Mesothelial cell of epicardium (in vitro differentiated cells): Measurements from ENCODE around the gene ABCC6. TPM values are rescaled to one million over a fixed set of nuclear protein-coding genes. Genes with fewer than 3 reads are reported as not detected.
"Not testable (repeated sequence)": the region's sequence is repeated elsewhere in the genome, so short reads cannot be mapped to it uniquely, and the experiment has no call there.

Source experiments
- DNase-seq, 2 experiments: peaks; one replicate each; pipeline ENCODE4 v3.0.0; 2021; ENCODE audit warnings: low spot score in 2 of 2; ENCODE audit not compliant: unreplicated experiment in 2 of 2
- H3K27ac Mint-ChIP-seq: 2 replicates; pipeline ENCODE4 v1.8.0; 2021; ENCODE audit warnings: mixed read lengths
- H3K27me3 Mint-ChIP-seq: 2 replicates; pipeline ENCODE4 v1.8.0; 2021; ENCODE audit warnings: low read depth, mixed read lengths
- H3K36me3 Mint-ChIP-seq: 2 replicates; pipeline ENCODE4 v1.8.0; 2021; ENCODE audit warnings: mixed read lengths
- H3K4me1 Mint-ChIP-seq: 2 replicates; pipeline ENCODE4 v1.8.0; 2021; ENCODE audit warnings: mixed read lengths
- H3K4me3 Mint-ChIP-seq: 2 replicates; pipeline ENCODE4 v1.8.0; 2021; ENCODE audit warnings: mild to moderate bottlenecking, moderate library complexity, mixed read lengths
- H3K9me3 Mint-ChIP-seq: 2 replicates; pipeline ENCODE4 v1.8.0; 2021; ENCODE audit warnings: mixed read lengths
- total RNA-seq: library from RNA; stranded (reverse); gene quantifications from 3 replicates; pipeline ENCODE4 v1.2.1, GENCODE V29; 2021
- TF ChIP-seq, protein P1 (sequence below): fragments of 200-600 bp; sonication (generic); IDR thresholded peaks from one replicate; pipeline ENCODE4 v1.5.0; 2021; ENCODE audit warnings: antibody characterized with exemption; ENCODE audit not compliant: unreplicated experiment

ABCC6 gene
- total RNA-seq, 1 donor from 2014 or later, result 3.2 TPM

DNA sequence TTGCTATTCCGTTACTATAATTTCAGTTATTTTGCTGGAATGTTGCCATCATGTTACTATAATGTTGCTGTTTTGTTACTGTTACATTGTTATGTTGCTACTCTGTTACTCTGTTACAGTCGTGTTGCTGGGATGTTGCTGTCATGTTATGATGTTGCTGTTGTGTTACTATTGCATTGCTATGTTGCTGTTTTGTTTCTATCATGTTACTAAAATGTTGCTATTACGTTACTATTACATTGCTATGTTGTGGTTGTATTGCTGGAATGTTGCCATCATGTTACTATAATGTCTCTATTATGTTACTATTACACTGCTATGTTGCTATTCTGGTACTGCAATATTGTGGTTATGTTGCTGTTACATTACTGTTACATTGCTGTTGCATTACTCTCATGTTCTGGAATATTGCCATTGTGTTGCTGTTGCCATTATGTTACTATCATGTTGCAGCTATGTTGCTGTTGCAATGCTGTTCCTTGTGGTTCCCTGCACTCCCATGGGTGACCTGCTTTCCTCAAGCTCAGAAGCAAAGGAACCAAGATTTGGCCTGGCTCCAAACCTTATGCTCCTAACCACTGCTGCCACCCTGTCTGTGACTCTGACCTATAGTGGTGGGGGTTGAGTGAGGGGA is 64.4 kb downstream of the ABCC6 start:
- DNase-seq, result no peak
- Mint-ChIP-seq H3K9me3 (peaks cover 30% of the 10 kb centered on the region), H3K4me1 (no peaks in the 10 kb centered on the region), H3K27me3 (no peaks in the 10 kb centered on the region), H3K36me3 (no peaks in the 10 kb centered on the region), H3K27ac (no peak overlapping the region), H3K4me3 (no peak overlapping the region)
- TF ChIP-seq, protein P1, sequence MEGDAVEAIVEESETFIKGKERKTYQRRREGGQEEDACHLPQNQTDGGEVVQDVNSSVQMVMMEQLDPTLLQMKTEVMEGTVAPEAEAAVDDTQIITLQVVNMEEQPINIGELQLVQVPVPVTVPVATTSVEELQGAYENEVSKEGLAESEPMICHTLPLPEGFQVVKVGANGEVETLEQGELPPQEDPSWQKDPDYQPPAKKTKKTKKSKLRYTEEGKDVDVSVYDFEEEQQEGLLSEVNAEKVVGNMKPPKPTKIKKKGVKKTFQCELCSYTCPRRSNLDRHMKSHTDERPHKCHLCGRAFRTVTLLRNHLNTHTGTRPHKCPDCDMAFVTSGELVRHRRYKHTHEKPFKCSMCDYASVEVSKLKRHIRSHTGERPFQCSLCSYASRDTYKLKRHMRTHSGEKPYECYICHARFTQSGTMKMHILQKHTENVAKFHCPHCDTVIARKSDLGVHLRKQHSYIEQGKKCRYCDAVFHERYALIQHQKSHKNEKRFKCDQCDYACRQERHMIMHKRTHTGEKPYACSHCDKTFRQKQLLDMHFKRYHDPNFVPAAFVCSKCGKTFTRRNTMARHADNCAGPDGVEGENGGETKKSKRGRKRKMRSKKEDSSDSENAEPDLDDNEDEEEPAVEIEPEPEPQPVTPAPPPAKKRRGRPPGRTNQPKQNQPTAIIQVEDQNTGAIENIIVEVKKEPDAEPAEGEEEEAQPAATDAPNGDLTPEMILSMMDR, result no peak

DNA sequence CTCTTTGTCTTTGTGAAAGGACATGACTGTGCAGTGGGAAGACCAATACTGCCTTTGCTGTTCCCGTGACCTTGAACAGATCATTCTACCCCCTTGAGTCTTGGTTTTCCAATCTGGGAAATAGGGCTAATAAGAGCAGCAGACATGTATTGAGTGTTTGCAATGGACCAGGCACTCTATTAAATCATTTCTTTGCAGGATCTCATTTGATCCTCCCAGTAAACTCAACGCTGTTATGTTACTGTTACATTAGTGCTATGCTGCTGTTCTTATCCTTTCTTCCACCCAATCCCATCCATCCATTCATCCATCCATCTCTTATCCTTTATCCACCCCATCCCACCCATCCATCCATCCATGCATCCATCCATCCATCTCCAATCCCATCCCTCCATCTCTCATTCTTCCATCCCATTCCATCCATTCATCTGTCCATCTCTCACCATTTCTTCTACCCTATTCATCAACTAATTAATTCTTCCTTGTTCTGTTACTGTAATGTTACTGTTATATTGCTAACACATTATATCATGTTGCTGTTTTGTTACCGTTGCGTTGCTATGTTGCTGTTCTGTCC is 65.1 kb downstream of the ABCC6 start:
- no peak for DNase-seq
- Mint-ChIP-seq H3K27me3 (no peaks in the 10 kb centered on the region), H3K36me3 (no peaks in the 10 kb centered on the region), H3K4me1 (no peaks in the 10 kb centered on the region), H3K27ac (no peak overlapping the region), H3K4me3 (no peak overlapping the region), H3K9me3 (peaks cover 30% of the 10 kb centered on the region)
- TF ChIP-seq, protein P1, result no peak

DNA sequence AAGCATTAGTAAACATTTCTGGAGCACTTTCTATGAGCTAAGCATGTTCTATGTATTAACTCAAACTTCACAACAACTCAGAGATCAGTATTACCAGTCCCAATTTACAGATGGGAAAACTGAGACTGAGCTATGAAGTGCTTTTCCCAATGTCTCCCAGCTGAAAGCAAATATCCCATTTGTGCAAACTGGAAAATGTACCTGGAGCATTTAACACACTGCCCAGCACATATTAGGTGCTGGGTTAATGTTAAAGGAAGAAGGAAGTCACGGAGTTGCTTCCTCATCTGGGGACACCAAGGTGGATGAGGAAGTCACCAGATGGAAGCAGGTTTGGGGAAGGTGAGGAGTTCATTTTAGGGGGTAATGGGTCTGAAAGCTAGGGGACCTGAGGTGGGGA is 66.1 kb downstream of the ABCC6 start:
- Mint-ChIP-seq H3K27ac (no peak overlapping the region), H3K36me3 (no peaks in the 10 kb centered on the region), H3K4me1 (no peaks in the 10 kb centered on the region), H3K9me3 (peaks cover 30% of the 10 kb centered on the region), H3K27me3 (no peaks in the 10 kb centered on the region), H3K4me3 (no peak overlapping the region)
- no peak for DNase-seq
- TF ChIP-seq, protein P1, result no peak

DNA sequence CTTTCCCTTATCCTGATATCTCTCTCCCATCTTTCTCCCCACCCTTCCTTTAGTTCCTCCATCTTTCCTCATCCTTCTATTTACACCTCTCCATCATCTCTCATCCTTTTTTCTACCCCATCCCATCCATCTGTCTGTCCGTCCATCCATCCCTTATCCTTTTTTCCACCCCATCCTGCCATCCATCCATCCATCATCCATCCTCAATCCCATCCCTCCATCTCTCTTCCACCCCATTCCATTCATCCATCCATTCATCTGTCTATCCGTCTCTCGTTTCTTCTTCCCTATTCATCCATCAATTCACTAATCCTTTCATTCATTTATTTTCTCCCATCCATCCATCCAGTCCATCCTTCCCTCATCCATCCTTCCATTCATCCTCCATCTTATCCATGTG is 68.1 kb downstream of the ABCC6 start:
- Mint-ChIP-seq H3K4me3 (no peak overlapping the region), H3K9me3 (peaks cover 23% of the 10 kb centered on the region), H3K27ac (no peak overlapping the region), H3K4me1 (no peaks in the 10 kb centered on the region), H3K27me3 (no peaks in the 10 kb centered on the region), H3K36me3 (no peaks in the 10 kb centered on the region)
- no peak for DNase-seq
- TF ChIP-seq, protein P1, result no peak

DNA sequence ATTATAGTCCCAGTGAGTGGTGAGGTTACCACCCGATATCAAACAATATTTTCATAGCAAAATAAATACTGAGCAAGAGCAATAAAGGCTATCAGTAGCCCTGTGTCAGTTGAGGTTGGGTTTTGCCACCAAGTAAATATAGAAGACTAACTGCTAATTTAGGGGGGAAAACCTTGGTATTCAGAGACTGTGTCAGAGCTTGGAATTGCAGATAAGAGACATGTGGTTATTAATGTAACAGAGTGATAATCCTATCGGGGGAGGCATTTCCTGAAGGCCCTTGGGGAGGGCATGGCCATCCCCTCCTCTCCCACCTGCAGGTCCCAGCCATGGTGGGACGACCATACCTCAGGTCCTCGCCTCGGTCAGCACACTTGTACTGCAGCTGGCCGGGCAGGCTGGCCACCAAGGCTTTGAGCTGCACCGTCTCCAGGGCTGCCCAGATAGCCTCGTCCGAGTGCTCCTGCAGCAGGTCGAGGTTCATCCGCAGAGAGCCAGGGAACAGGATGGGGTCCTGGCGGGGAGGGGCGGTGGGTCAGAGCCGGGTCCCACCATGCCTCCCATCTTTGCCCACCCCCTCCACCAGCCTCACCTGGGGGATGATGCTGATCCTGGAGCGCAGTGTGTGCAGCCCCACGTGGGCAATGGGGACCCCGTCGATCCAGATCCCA is 68.9 kb downstream of the ABCC6 start:
- H3K27me3 Mint-ChIP-seq, result no peaks in the 10 kb centered on the region
- TF ChIP-seq, protein P1, result no peak
- DNase-seq, result no peak

DNA sequence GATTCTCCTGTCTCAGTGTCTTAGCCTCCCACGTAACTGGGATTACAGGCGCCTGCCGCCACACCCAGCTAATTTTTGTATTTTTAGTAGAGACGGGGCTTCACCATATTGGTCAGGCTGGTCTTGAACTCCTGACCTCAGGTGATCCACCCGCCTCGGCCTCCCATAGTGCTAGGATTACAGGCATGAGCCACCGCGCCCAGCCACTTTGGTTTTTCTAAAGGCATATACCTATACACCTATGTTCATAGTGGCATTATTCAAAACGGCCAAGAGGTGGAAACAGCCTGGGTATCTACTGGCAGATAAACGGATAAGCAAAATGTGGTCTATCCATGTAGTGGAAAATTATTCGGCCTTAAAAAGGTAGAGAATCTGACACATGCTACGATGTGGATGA is 70.3 kb downstream of the ABCC6 start:
- H3K27ac Mint-ChIP-seq, H3K9me3 Mint-ChIP-seq, H3K4me1 Mint-ChIP-seq, H3K36me3 Mint-ChIP-seq, H3K27me3 Mint-ChIP-seq, DNase-seq, H3K4me3 Mint-ChIP-seq: not testable (repeated sequence)

More for the DNA sequence above, 68.9 kb downstream of the ABCC6 start:
- H3K4me1 Mint-ChIP-seq, result no peaks in the 10 kb centered on the region
- H3K4me3 Mint-ChIP-seq, result no peak overlapping the region
- H3K36me3 Mint-ChIP-seq, result no peaks in the 10 kb centered on the region
- no peak overlapping the region for H3K27ac Mint-ChIP-seq
- peaks cover 18% of the 10 kb centered on the region for H3K9me3 Mint-ChIP-seq
